ENCODE data around the gene BCL11A. TPM values are rescaled to one million over a fixed set of nuclear protein-coding genes. Genes with fewer than 3 reads are reported as not detected.
A peak's percentile ranks its signal among the peaks of the same experiment; 100 is the strongest.

The BCL11A gene
- total and polyA plus RNA-seq, 10 donors: 41.1 to 121 (median 84.0) TPM

DNA sequence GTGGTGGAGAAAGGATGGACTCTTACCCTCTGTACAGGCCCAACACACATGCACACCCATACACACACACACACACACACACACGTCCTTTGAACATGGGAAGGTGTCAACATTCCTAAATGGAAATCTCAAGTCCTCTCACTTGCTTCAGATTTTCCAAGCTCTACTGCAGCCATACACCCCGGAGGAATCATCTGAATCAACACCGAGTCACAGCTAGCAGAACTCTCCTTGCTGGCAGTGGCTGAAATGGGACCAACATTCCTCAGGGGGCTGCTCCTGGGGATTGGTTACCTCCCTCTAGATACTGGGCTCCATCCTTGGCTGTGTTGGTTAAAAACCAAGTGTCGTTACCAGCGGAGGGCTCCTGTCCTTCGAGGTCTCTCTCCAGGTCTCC, 112.7 kb downstream of the BCL11A start:
- 82 to 96% (median 92%) methylated on average over 6 of the region's 6 CpGs for WGBS, 5 donors
- Histone ChIP-seq H3K4me3 (no peak overlapping the region), H3K27ac (peak overlapping the region in 5 of 8 donors; percentile 79 to 89 (median 87)), H3K9me3 (no peaks in the 10 kb centered on the region), H3K27me3 (replicated peaks in 1 of 7) (no peaks in the 10 kb centered on the region), H3K4me1 (peaks cover 4 to 69% (median 24%) of the 10 kb centered on the region in 6 donors), H3K36me3 (no peaks in the 10 kb centered on the region)
- no peak for DNase-seq
- intact Hi-C loops (cut with DNase I; ENCODE audit: low total_unique reads): no loop called here
- no peak for TF ChIP-seq POLR2AphosphoS5 (IDR thresholded peaks at IDR 0.05)
- TF ChIP-seq, protein P1, sequence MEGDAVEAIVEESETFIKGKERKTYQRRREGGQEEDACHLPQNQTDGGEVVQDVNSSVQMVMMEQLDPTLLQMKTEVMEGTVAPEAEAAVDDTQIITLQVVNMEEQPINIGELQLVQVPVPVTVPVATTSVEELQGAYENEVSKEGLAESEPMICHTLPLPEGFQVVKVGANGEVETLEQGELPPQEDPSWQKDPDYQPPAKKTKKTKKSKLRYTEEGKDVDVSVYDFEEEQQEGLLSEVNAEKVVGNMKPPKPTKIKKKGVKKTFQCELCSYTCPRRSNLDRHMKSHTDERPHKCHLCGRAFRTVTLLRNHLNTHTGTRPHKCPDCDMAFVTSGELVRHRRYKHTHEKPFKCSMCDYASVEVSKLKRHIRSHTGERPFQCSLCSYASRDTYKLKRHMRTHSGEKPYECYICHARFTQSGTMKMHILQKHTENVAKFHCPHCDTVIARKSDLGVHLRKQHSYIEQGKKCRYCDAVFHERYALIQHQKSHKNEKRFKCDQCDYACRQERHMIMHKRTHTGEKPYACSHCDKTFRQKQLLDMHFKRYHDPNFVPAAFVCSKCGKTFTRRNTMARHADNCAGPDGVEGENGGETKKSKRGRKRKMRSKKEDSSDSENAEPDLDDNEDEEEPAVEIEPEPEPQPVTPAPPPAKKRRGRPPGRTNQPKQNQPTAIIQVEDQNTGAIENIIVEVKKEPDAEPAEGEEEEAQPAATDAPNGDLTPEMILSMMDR (IDR thresholded peaks at IDR 0.05 in 8 of 11, conservative IDR thresholded peaks at IDR 0.05 in 3 of 11): no peak
- TF ChIP-seq POLR2A (IDR thresholded peaks at IDR 0.05): no peak

DNA sequence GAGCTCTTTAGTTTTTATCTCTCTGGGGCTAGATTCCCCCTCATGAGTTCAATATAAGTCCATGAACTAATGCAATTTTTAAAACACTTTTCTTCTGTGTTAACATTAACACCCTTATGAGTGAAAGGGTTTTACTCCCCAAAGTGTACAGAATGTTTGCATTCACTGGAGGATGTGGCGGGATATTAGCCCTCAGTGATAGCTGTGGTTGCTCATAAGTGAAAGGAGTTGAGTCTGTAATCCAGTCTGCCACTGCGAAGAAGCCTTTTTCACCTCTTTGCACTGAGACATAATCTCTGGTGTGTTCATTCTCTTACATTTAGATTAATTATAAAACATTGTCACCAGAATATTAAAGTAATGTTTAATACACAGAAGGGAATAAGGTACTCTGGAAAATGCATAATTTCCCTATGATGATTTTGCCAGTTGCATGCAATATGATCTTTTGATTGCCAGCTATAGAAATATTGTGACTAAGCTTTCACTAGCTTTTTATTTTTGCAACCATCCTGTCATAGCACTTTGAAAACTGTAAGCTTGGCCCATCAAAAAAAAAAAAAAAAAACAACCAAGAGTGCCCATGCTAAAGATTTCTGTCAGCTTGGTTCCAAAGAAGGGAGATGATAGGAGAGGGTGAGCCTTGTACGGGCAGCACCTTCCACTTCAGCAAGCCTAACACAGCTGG, 113.2 kb downstream of the BCL11A start:
- no peak for DNase-seq
- WGBS, 5 donors: 68 to 83% (median 76%) methylated on average over 3 of the region's 3 CpGs
- H3K27ac ChIP-seq: peak overlapping the region in 7 of 8 donors; percentile 72 to 89 (median 86)
- peak overlapping the region in 1 of 8 donors; percentile 43 for H3K4me3 ChIP-seq
- peaks cover 4 to 63% (median 21%) of the 10 kb centered on the region in 6 donors for H3K4me1 ChIP-seq
- H3K27me3 ChIP-seq (replicated peaks in 1 of 7): no peaks in the 10 kb centered on the region
- H3K36me3 ChIP-seq: no peaks in the 10 kb centered on the region
- intact Hi-C loops (cut with DNase I; ENCODE audit: low total_unique reads): no loop called here
- no peaks in the 10 kb centered on the region for H3K9me3 ChIP-seq
- no peak for TF ChIP-seq POLR2A (IDR thresholded peaks at IDR 0.05)

DNA sequence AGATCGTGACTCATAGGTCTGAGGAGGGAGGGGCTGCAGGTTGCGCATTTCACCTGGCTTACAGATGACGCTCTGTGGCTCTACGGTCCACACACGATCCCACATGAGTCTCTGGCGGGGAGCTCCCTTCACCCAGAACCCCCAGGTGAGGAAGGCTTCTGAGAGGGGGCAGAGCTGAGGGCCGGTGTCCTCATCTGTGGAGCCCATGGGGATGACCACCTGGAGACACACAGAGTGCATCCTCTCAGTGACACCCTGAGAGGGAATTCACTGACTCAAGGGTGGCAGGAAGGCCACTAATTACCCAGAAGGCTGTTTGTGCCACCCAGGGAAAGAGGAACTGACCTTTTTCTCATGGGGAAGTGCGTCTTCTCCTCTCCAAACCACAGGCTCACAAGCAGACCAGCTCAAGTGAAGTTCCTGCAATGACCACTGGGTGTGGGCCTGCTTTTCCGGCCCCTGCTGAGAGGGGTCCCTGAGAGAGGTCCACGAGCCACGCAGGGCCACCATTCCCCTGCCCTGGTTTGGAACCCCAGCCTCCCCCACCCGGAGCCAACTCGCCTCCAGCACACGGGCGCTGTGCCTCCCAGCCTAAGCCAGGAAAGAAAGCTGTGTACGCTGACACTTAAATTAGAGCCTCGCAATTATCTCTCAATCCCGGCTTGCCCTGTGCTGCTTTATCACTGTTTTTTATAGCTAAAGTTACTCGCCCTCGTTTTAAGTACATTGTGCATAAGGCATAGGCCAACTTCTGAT, 114.1 kb downstream of the BCL11A start:
- peak; percentile 93 for DNase-seq
- Histone ChIP-seq H3K9me3 (no peaks in the 10 kb centered on the region), H3K4me3 (peak overlapping the region in 1 of 8 donors; percentile 43), H3K36me3 (no peaks in the 10 kb centered on the region), H3K4me1 (peaks cover 4 to 61% (median 21%) of the 10 kb centered on the region in 6 donors), H3K27me3 (replicated peaks in 1 of 7) (no peaks in the 10 kb centered on the region), H3K27ac (peak overlapping the region; percentile 42 to 89 (median 82))
- TF ChIP-seq POLR2A (IDR thresholded peaks at IDR 0.05) (no peak), POLR2AphosphoS5 (IDR thresholded peaks at IDR 0.05) (peak; percentile 63 to 80 (median 72))
- TF ChIP-seq, protein P1 (IDR thresholded peaks at IDR 0.05 in 8 of 11, conservative IDR thresholded peaks at IDR 0.05 in 3 of 11): peak; percentile 49 to 92 (median 81)
- intact Hi-C loops (cut with DNase I; ENCODE audit: low total_unique reads): no loop called here
- 41 to 58% (median 47%) methylated on average over 17 to 20 of the region's 20 CpGs for WGBS, 5 donors

DNA sequence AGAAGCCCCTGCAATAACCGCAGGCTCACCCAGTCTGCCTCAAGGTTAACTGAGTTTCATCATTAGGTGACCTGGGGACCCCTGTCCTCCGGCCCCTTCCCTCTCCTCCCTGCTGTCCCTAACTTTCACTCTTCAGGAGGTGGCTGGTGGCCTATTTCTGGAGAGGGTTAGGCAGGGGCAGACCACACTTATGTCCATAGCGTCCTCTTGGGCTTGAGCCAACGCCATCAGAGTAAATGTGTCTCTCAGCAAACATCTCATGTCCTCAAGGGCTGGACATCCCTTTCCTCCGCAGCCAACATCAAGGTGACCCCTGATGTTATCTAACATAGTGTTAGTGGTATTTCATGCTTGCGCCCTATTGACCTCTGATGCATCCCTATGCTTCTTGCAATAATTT, 114.8 kb downstream of the BCL11A start:
- 78 to 90% (median 82%) methylated on average over 6 of the region's 6 CpGs for WGBS, 5 donors
- H3K27ac ChIP-seq: peak overlapping the region in 6 of 8 donors; percentile 77 to 89 (median 86)
- peaks cover 4 to 61% (median 21%) of the 10 kb centered on the region in 6 donors for H3K4me1 ChIP-seq
- H3K9me3 ChIP-seq: no peaks in the 10 kb centered on the region
- intact Hi-C loops (cut with DNase I; ENCODE audit: low total_unique reads): no loop called here
- H3K27me3 ChIP-seq (replicated peaks in 1 of 7): no peaks in the 10 kb centered on the region
- no peak overlapping the region for H3K4me3 ChIP-seq
- peak; percentile 52 for DNase-seq
- H3K36me3 ChIP-seq: no peaks in the 10 kb centered on the region
- no peak for TF ChIP-seq POLR2A (IDR thresholded peaks at IDR 0.05)

DNA sequence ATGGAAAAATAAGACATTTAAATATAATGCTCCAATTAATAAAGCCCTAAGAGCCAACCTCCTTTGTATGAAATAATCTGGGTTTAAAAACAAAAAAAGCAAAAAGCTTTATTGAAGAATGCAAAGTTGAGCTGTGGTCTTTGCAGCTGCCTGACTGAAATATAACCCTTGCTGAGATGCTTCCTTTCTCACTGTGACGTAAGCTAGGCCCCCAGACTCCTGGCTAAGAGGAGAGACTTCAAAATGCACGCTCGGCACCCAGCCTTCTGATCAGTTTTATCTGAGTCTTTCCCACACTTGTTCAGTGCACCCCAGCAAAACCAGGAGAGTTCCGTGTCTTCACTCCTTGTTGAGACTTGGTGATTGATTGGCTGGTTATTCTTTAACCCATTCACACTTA, 115.3 kb downstream of the BCL11A start:
- DNase-seq: no peak
- WGBS, 5 donors: 78 to 88% (median 85%) methylated on average over 4 of the region's 4 CpGs
- Histone ChIP-seq H3K4me1 (peaks cover 4 to 61% (median 21%) of the 10 kb centered on the region in 6 donors), H3K4me3 (no peak overlapping the region), H3K27me3 (replicated peaks in 1 of 7) (no peaks in the 10 kb centered on the region), H3K27ac (peak overlapping the region in 3 of 8 donors; percentile 86 to 89 (median 87)), H3K36me3 (no peaks in the 10 kb centered on the region), H3K9me3 (no peaks in the 10 kb centered on the region)
- intact Hi-C loops (cut with DNase I; ENCODE audit: low total_unique reads): no loop called here
- TF ChIP-seq POLR2AphosphoS5 (IDR thresholded peaks at IDR 0.05): no peak
- TF ChIP-seq POLR2A (IDR thresholded peaks at IDR 0.05): no peak
- TF ChIP-seq, protein P1 (IDR thresholded peaks at IDR 0.05 in 8 of 11, conservative IDR thresholded peaks at IDR 0.05 in 3 of 11): no peak
